Activated naive CD4-positive, alpha-beta T cell treated with anti-CD3 and anti-CD28 coated beads, Interleukin-2, amount 10 ng/mL, durations not matched to agents 7 days and 5 days (primary cell): ENCODE measurements around the gene SYNJ2BP.
"Not testable (repeated sequence)": the region's sequence is repeated elsewhere in the genome, so short reads cannot be mapped to it uniquely, and the experiment has no call there.

Experiments
- CTCF ChIA-PET: fragments of 350-600 bp; sonication (Branson Sonifier 250); formaldehyde crosslinking; loops from one replicate; lab custom pipeline; 2021; ENCODE audit warnings: antibody characterized with exemption; lab: Charles Lee
- DNase-seq: peaks from one replicate; pipeline ENCODE4 v3.0.0-alpha.2; 2020
- H3K27ac Mint-ChIP-seq: one replicate; pipeline ENCODE4 v1.8.0; 2021; ENCODE audit warnings: mild to moderate bottlenecking, moderate library complexity, mixed read lengths
- H3K27me3 Mint-ChIP-seq: one replicate; pipeline ENCODE4 v1.8.0; 2021; ENCODE audit warnings: mild to moderate bottlenecking, mixed read lengths
- H3K36me3 Mint-ChIP-seq: one replicate; pipeline ENCODE4 v1.8.0; 2021; ENCODE audit warnings: mixed read lengths
- H3K4me1 Mint-ChIP-seq: one replicate; pipeline ENCODE4 v1.8.0; 2021; ENCODE audit warnings: mixed read lengths
- H3K4me3 Mint-ChIP-seq: one replicate; pipeline ENCODE4 v1.8.0; 2021; ENCODE audit warnings: mild to moderate bottlenecking, moderate library complexity, mixed read lengths
- H3K9me3 Mint-ChIP-seq: one replicate; pipeline ENCODE4 v1.8.0; 2021; ENCODE audit warnings: mixed read lengths

Gene SYNJ2BP

DNA sequence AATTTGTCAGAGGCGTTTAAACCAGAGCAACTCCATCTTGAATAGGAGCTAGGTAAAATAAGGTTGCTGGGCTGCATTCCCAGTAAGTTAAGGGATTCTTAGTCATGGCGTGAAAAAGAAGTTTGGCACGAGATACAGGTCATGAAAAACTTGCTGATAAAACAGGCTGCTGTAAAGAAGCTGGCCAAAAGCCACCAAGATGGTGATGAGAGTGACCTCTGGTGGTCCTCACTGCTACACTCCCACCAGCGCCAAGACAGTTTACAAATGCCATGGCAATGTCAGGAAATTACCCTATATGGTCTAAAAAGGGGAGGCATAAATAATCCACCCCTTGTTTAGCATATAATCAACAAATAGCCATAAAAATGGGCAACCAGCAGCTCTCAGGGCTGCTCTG is 13.6 kb downstream of the SYNJ2BP start:
- H3K4me1 Mint-ChIP-seq, H3K27ac Mint-ChIP-seq, CTCF ChIA-PET, H3K27me3 Mint-ChIP-seq, H3K9me3 Mint-ChIP-seq, DNase-seq, H3K4me3 Mint-ChIP-seq, H3K36me3 Mint-ChIP-seq: not testable (repeated sequence)

DNA sequence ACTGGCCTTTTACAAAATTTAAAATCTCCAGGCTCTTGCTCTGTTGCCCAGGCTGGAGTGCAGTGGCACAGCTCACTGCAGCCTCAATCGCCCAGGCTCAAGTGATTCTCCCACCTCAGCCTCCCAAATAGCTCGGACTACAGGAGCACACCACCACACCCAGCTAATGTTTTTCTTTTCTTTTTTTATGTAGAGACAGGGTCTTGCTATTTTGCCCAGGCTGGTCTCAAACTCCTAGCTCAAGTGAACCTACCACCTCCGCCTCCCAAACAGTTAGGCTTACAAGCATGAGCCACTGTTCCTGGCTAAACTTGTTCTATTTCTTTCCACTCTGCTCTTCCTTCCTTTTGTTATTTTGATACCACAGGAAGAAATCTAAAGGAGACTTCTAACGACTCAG is 15.2 kb downstream of the SYNJ2BP start:
- Mint-ChIP-seq H3K36me3 (peaks cover 14% of the 10 kb centered on the region), H3K27me3 (no peaks in the 10 kb centered on the region), H3K4me1 (no peaks in the 10 kb centered on the region), H3K4me3 (no peak overlapping the region), H3K9me3 (no peaks in the 10 kb centered on the region), H3K27ac (no peak overlapping the region)
- no peak for DNase-seq
- CTCF ChIA-PET, result no interaction called here

DNA sequence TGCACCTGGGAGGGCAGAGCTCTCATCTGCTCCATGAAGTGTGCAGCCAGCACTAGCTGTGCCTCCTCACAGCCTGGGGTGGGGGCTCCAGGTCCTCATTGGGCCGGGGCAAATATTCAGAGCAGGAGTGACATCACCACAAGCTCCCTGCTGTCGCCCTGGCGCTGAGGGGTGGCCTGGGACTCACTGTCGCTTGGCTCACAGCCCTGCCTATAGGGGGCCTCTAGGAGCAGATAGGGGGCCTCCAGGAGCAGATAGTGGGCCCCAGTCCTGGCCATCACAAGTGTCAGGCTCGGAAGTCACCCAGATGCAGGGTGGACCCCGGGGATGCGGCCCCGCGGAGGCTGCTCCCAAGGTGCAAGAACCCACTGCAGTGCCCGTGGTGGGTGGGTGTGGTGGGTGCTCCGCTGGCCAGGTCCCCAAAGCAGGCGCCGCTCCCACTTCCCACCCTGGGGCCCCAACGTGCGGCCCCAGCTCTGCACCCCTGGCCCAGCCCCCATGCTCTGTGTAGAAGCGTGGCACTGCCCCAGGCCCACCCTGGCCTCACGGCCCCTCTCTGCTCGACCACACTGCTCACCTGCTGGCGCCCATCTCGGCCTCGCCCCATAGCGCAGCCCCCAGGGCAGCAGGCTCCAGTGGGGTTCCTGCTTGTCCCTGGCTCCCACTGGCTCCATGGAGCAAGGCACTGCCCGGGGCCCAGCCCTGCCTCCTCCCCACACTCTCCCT is 18.0 kb downstream of the SYNJ2BP start:
- Mint-ChIP-seq H3K27ac (no peak overlapping the region), H3K9me3 (no peaks in the 10 kb centered on the region), H3K36me3 (peaks cover 14% of the 10 kb centered on the region), H3K4me1 (no peaks in the 10 kb centered on the region), H3K27me3 (no peaks in the 10 kb centered on the region), H3K4me3 (no peak overlapping the region)
- no peak for DNase-seq
- CTCF ChIA-PET, result no interaction called here

DNA sequence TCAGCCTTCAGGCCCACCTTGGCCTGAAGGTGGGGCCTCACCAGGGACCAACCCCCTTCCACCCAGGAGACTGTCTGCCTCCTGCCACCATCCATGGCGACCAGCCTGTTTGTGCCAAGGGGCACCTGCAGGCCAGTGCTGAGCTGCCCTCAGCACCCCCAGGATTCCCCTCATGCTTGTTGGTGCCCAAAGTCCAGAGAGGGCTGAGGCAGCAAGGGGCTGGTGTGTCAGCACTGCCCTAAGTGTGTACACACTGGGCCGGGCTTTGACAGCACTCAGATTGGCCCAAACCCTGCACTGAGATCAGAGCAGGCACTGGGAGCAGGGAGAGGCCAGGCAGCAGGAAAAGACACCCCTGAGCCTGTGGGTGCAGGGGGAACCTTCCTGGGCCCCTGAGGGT is 18.6 kb downstream of the SYNJ2BP start:
- Mint-ChIP-seq H3K36me3 (peaks cover 16% of the 10 kb centered on the region), H3K9me3 (peaks cover 2% of the 10 kb centered on the region), H3K4me3 (no peak overlapping the region), H3K27me3 (no peaks in the 10 kb centered on the region), H3K4me1 (no peaks in the 10 kb centered on the region), H3K27ac (no peak overlapping the region)
- no peak for DNase-seq
- CTCF ChIA-PET, result no interaction called here

DNA sequence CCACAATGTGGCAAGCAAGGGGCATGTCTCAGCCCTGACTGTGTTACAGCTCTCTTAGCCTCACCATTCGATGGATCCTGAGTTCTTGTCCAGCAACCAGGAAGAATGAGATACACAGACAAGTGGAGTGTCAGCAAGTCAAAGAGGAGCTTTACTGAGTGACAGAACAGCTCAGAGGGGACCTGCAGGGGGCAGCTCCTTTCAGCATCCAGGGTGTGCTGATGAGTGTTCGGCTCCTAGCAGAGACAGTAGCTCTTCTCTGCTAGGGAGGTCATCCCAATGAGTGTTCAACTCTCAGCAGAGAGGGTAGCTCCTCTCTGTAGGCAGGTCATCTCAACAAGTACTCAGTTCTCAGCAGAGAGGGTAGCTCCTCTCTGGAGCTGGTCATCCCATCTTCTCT is 19.1 kb downstream of the SYNJ2BP start:
- H3K27me3 Mint-ChIP-seq, result no peaks in the 10 kb centered on the region
- DNase-seq, result no peak
- H3K4me1 Mint-ChIP-seq, result no peaks in the 10 kb centered on the region
- no peak overlapping the region for H3K27ac Mint-ChIP-seq
- CTCF ChIA-PET, result no interaction called here
- H3K4me3 Mint-ChIP-seq, result no peak overlapping the region
- peaks cover 16% of the 10 kb centered on the region for H3K36me3 Mint-ChIP-seq
- H3K9me3 Mint-ChIP-seq, result peaks cover 2% of the 10 kb centered on the region

DNA sequence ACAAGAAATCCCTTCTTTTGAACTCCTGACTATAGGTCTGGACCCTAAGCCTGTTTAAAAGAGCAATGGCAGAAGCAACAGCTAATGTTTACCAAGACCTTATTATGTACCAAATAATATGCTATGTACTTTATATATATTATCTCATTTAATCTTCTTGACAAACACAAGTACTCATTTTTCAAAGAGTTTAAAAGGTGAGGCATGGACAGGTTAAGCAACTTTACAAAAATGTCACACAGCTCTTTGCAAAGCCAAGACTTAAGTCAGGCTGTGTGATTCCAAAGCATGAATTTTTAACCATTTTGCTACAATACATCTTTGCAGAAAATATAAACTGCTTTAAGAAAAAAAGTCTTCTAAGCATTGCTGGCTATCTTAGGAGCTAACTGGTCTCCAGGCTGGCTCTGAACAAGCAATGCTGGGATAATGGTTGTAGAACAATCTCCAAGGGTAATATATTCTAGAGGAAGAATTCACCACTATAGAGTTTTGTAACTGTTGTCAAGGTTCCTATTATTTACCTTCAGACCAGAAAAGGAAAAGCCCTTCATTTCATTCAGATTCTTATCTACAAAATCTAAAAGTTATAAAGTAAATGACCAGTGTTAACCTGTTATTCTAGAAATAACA is 22.1 kb downstream of the SYNJ2BP start:
- no peaks in the 10 kb centered on the region for H3K4me1 Mint-ChIP-seq
- H3K9me3 Mint-ChIP-seq, result peaks cover 2% of the 10 kb centered on the region
- no peak overlapping the region for H3K27ac Mint-ChIP-seq
- no peak for DNase-seq
- CTCF ChIA-PET, result no interaction called here
- peaks cover 11% of the 10 kb centered on the region for H3K36me3 Mint-ChIP-seq
- H3K27me3 Mint-ChIP-seq, result no peaks in the 10 kb centered on the region
- no peak overlapping the region for H3K4me3 Mint-ChIP-seq

DNA sequence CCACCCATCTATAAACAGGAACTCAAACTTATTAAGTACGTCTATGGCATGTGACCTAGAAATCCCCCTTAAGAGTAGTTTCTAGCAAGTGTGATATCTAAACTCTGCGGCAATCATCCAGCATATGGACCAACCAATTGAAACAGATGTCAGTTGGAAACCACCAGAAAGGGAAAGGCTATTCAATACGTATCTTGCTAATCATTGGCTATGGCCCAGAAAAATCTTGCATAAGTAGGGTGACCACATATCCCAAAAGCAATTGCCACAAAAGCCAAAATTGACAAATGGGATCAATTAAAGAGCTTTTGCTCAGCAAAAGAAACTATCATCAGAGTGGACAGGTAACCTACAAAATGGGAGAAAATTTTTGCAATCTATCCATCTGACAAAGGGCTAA is 24.2 kb downstream of the SYNJ2BP start:
- DNase-seq, result no peak
- H3K27me3 Mint-ChIP-seq, result no peaks in the 10 kb centered on the region
- no peaks in the 10 kb centered on the region for H3K4me1 Mint-ChIP-seq
- no peak overlapping the region for H3K27ac Mint-ChIP-seq
- peaks cover 9% of the 10 kb centered on the region for H3K36me3 Mint-ChIP-seq
- H3K9me3 Mint-ChIP-seq, result peaks cover 2% of the 10 kb centered on the region
- no peak overlapping the region for H3K4me3 Mint-ChIP-seq
- CTCF ChIA-PET, result no interaction called here

DNA sequence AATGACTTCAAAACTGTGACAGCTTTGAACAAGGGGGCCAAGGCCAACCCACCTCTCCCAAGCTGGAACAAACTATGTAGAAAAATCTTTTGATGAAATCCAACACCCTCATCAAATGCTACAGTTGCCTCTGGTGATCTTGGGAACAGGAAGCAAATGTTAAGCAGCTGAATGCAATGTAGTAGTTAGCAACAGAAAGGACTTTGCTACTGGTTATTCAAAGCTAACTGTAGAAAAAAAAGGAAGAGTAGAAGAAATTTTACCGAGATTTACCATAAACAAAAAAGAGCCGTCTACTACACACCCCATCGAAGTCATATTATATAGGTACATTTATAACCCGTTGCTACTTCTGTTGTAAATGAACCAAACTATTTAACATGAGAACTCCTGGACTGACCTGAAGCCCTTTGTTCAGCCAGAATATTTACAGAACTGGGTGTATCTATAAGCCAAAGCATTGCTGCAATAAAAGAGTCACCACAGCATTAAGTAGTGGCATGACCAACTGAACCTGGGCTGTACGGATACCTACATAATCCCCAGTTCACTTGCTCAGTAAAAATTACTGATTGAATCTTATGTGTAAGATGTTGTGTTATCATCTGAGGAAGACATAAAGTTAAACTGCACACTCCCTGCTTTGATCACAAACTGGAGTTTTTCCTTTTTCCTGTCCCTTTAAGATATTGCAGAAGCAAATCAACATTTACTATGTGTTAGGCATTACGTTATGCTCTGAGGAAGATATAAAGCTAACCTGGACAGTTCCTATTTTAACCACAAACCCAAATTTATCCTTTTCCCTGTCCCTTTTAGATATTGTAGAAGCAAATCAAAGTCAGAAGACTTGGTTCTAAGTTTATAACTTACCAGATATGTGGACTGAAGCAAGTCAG is 25.1 kb downstream of the SYNJ2BP start:
- Mint-ChIP-seq H3K27me3 (no peaks in the 10 kb centered on the region), H3K4me1 (no peaks in the 10 kb centered on the region), H3K4me3 (no peak overlapping the region), H3K27ac (no peak overlapping the region), H3K36me3 (peaks cover 4% of the 10 kb centered on the region), H3K9me3 (peaks cover 2% of the 10 kb centered on the region)
- CTCF ChIA-PET, result interaction anchor here (1.1 kb wide), 1 partner anchor 74 kb away, joined by 3 read pairs; no protein-coding TSS in a partner anchor
- no peak for DNase-seq

DNA sequence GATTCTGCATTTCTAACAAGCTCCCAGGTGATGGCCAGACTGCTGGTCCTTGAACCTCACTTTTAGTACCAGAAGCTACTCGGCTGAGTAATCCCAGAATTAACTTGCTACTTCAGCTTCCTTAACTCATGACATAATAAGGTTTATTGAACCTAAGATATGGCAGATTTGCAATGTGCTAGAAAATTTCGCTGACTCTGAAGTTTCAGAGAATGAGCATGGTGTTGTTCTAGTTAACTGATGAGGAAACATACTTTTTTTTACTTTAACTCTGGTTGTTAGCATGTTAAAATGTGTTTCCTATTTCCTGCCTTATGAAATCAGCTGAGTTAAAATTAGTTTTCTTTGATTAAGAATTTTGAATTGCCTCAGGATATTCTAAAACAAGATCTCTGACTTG is 34.4 kb downstream of the SYNJ2BP start:
- H3K27ac Mint-ChIP-seq, result no peak overlapping the region

DNA sequence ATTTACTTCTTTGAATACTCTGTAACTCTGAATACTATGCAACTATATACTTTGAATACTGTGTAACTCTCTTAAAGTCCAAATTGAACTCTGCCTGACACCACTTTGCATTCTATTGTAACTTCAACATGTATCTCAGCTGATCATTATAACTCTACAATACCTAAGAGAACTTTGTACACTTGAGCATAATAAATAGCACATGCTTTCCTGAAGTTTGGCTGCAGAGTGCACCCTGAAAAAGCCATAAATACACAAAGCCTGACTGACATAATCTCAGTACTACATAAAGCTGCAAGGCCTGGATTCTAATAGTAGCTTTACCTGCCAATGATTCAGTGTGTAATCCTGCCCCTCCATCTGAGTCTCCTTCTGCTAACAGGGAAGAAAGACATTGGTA is 36.1 kb downstream of the SYNJ2BP start:
- no peak for DNase-seq
- CTCF ChIA-PET, result no interaction called here
- Mint-ChIP-seq H3K9me3 (no peaks in the 10 kb centered on the region), H3K4me1 (no peaks in the 10 kb centered on the region), H3K27ac (no peak overlapping the region), H3K36me3 (no peaks in the 10 kb centered on the region), H3K4me3 (no peak overlapping the region), H3K27me3 (no peaks in the 10 kb centered on the region)

More for the DNA sequence above, 34.4 kb downstream of the SYNJ2BP start:
- Mint-ChIP-seq H3K9me3 (no peaks in the 10 kb centered on the region), H3K27me3 (no peaks in the 10 kb centered on the region), H3K36me3 (no peaks in the 10 kb centered on the region), H3K4me1 (no peaks in the 10 kb centered on the region), H3K4me3 (no peak overlapping the region)
- CTCF ChIA-PET, result no interaction called here
- DNase-seq, result no peak

DNA sequence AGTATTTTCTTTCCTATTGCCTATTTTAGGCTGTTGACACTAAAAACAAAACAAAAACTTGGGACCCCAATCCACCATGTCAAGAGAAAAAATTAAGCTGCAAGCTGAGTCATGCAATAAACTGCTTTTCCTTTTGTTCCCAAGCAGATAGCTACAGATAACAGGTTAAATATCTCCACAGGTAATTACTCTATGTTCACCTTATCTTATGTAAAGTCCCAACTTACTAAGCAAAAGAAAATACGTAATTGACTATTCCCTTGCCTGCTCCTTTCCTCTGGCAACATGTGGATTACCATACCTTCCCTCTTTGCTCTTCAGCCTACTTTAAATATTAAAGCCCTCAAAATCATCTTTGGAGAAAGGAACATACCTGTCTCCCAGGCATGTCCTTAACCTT is 38.2 kb downstream of the SYNJ2BP start:
- H3K9me3 Mint-ChIP-seq, result no peaks in the 10 kb centered on the region
- no peak overlapping the region for H3K27ac Mint-ChIP-seq
- DNase-seq, result no peak
- CTCF ChIA-PET, result interaction anchor here (0.9 kb wide), 1 partner anchor 10 kb away, joined by 3 read pairs; no protein-coding TSS in a partner anchor
- H3K27me3 Mint-ChIP-seq, result no peaks in the 10 kb centered on the region
- H3K4me1 Mint-ChIP-seq, result no peaks in the 10 kb centered on the region
- H3K36me3 Mint-ChIP-seq, result no peaks in the 10 kb centered on the region
- H3K4me3 Mint-ChIP-seq, result no peak overlapping the region
